Measurements from ENCODE around the gene ENTREP3.

ENTREP3 gene

GRCh38 chr1:155197901-155198546, 57.3 kb downstream of the ENTREP3 start:
- no peak for DNase-seq
